Fibroblast of skin of back (primary cell): ENCODE measurements around the gene PGAP6.
A peak's percentile ranks its signal among the peaks of the same experiment; 100 is the strongest.
"Not testable (repeated sequence)": the region's sequence is repeated elsewhere in the genome, so short reads cannot be mapped to it uniquely, and the experiment has no call there.

ENCODE experiments used
- DNase-seq: peaks from one replicate; pipeline ENCODE4 v3.0.0-alpha.2; 2013

PGAP6 gene

DNA sequence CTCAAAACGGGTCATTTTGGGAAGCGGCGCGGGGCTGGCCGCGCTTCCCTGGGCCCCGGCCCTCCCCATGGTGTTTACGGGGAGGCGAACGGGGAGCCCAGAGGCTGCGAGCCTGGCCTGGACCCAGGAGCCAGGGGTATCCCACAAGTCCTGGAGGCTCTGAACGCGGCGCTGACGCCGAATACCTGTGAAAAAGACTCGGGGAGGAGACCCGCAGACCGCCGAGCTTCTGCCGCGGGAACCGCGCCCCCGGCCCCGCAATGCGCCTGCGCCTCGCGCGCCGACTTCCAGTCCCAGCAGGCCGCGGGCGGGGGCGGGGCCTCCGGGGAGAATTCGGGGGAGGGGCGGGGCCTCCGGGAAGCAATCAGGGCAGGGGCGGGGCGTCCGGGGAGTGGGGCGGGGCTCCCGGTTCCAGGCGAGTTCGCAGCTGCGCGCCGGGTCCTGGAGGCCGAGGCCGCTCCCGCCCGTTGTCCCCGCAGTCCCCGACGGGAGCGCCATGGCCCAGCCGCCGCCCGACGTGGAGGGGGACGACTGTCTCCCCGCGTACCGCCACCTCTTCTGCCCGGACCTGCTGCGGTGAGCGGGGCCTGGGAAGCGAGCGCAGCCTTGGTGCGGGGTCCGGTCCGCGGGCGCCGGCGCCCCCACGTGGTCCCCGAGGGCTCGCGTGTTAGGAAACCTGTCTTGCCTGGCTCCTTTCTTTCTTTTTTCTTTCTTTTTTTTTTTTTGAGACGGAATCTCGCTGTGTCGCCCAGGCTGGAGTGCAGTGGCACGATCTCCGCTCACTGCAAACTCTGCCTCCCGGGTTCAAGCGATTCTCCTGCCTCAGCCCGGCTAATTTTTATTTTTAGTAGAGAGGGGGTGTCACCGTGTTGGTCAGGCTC lies 19.9 kb upstream of the PGAP6 start, which contains the start of gene DECR2:
TSS of gene DECR2 (plus strand) at position 418 of the 881 bp plus-strand sequence. CDS start at position 497, 79 bp downstream.
- DNase-seq: peak; percentile 84

DNA sequence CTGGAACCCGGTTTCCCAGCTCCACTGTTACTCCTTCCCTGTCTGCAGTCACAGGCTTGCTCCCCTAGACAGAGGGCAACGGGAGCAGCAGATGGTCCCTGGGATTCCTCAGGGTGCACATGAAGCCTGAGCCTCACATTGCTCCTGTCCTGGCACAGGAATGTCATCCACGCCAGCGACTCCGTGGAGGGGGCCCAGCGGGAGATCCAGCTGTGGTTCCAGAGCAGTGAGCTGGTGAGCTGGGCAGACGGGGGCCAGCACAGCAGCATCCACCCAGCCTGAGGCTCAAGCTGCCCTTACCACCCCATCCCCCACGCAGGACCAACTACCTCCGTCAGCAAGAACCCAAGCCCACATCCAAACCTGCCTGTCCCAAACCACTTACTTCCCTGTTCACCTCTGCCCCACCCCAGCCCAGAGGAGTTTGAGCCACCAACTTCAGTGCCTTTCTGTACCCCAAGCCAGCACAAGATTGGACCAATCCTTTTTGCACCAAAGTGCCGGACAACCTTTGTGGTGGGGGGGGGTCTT lies 18.3 kb upstream of the PGAP6 start:
- DNase-seq: no peak

DNA sequence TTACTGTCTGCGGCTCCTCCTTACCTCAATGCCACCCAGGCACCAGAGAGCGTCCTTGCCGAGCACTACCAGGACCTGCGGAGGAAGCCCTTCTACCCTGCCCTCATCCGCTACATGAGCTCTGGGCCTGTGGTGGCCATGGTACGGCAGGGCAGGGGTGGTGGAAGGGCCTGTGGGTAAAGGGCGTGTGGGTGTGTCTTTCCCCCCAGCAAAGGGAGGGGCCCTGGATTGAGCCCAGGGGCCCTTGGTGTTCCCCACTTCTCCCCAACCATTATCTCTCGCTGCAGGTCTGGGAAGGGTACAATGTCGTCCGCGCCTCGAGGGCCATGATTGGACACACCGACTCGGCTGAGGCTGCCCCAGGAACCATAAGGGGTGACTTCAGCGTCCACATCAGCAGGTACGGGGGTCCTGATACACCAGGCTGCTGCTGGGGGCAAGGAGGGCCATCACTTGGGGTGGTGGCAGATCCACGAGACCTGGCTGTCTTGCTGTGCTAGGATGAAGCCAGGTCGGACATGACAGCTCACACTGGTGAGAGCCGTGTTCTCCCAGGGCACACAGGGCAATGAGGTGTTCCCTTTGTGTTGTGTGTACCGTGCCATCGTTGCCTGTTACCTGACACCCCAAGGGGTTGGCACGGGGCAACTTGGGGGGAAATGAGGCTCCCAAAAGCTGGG lies 17.7 kb upstream of the PGAP6 start:
- DNase-seq: no peak

DNA sequence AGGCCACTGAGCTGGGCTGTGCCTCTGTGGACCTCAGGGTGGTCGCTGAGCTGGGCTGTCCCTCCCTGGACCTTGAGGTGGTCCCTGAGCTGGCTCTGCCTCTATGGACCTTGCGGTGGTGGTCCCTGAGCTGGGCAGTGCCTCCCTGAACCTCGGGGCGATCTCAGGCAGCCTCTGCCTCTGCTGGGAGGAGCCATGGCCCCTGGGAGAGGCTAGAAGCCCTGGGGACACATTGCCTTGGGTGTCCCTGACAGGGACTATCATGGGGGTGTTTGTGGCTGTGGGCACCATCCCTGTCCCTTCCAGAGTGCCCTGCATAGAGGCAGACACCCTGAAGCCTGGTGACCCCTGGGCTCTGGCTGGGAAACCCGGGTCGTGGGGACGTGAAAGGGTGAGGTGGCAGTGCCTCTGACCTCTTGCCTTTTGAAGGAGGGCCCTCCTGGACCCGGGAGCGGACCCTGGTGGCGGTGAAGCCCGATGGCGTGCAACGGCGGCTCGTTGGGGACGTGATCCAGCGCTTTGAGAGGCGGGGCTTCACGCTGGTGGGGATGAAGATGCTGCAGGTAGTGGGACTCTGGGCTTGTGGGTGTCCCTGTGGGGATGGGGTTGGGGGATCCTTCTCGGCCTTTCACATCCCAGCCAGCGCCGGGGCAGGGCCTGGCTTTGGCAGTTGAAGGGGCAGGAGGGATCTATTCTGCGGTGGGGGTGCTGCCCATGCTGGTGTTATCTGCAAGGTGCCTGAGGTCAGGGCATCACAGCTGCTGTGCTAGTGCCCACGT lies 17.0 kb upstream of the PGAP6 start:
- no peak for DNase-seq

DNA sequence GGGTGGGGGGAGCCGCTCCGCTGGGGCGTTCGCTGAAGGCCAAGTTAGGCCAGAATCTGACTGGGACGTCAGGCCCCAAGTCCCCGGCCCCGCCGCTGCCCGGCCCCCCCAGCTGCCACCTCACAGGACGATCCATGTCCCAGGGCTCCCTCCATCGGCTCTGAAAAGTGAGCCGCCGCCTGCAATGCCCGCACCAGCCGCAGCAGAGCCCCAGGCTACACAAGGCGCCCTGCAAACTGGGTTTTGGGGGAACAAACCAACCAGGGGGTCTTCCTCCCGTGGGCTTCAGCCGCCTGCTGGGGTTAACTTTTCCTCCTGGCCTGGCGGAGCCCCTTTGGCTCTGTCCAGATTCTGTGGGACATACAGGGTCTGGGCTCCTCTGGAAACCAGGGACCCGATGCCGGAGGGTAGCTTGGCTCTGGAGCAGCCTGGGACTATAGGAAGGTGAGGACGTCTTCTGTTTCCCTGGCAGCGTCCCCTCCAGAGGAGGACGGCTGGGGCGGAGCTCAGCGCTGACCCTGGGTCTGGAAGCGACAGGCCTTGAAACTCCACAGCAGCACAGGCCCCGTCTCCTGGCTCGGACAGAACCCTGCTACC lies 16.1 kb upstream of the PGAP6 start:
- DNase-seq: peak; percentile 78

DNA sequence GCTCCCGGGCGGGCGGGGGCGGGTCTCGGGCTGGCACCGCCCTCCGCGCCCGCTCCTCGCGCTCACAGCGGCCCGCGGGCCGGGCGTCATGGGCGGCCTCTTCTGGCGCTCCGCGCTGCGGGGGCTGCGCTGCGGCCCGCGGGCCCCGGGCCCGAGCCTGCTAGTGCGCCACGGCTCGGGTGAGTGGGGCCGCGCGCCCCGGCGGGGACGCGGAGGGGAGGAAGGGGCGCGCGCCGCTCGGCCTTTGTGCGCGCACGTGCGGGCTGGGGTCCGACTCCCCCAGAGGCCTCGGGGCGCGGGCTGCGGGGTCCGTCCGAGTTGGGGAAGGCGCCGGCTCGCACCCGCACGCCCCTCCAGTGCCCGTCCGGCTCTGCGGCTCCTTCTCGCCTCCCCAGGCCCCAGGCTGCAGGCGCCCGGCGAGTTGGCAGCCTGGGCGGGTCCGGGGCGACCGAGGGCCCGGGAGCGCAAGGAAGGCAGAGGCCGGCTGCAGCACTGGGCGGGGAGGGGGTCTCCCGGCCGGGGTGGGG lies 15.4 kb upstream of the PGAP6 start, which contains the start of gene NME4:
TSS of gene NME4 (plus strand) at position 65 of the 527 bp plus-strand sequence. CDS start at position 89, 24 bp downstream.
- DNase-seq: peak; percentile 47

DNA sequence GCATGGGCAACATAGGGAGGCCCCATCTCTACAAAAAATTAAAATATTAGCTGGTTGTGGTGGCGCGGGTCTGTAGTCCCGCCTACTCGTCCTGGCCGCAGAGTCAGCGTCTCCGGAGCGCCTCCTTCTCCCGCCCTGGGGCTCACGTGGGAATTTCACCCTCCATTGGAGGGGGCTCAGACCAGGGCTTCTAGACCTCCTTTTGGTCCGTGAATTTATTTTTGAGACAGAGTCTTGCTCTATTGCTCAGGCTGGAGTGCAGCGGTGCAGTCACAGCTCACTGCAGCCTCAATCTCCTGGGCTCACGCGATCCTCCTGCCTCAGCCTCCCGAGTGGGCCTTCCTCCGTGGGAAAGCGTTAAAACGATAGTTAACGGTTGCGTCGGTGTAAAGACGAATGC lies 14.8 kb upstream of the PGAP6 start:
- peak; percentile 66 for DNase-seq

DNA sequence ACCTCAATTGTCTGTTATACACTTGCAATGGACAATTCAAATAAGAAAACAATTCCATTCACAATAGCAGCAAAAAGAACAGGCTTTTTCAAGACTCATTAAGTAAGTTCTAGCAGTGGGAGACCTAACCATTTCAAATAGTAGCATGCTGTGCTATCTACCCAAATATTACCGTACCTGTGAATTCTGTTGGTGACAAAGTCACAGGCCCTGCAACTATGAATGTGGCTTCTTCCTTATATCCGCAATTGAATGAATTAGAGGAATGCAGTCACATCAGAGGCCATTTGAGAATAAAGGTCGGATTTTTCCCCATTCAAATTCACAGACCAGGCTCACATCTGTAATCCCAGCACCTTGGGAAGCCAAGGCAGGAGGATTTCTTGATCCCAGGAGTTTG lies 14.4 kb upstream of the PGAP6 start:
- no peak for DNase-seq

DNA sequence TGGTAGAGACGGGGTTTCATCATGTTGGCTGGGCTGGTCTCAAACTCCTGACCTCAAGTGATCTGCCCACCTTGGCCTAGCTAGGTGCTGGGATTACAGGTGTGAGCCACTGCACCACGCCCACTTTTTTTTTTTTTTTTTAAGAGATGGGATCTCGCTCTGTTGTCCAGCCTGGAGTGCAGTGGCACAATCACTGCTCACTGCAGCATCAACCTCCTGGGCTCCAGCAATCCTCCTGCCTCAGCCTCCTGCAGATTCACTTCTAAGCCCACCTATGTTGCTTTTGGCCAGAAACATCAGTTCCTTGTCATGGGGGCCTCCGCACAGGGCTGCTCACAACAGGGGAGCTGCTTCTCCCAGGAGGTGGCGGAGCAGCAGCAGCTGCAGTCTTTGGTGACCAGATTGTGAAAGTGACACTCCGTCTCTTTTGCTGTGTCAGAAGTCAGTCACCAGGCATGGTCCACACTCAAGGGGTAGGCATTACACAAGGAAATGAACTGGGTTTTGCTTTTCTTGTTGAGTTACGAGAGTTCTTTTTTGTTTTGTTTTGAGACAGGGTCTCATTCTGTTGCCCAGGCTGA lies 10.8 kb upstream of the PGAP6 start:
- no peak for DNase-seq

DNA sequence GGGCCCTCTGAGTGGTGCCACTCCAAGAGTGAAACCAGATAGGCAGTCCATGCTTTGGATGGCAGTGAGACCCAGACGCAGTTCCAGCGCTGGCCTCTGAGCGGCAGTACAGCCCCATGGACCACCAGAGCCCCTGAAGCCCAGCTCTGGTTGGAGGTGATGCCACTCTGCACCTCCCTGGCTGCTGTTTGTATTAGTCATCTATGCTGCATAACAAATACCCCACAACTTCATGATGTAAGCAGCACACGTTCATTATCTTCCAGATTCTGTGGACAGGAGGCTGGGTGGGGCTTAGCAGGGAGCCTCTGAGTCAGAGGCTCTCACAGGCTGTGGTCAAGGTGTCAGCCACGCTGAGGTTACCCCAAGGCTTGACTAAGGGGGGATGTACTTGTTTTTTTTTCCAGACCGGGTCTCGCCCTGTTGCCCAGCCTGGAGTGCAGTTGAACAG lies 10.1 kb upstream of the PGAP6 start:
- peak; percentile 73 for DNase-seq

DNA sequence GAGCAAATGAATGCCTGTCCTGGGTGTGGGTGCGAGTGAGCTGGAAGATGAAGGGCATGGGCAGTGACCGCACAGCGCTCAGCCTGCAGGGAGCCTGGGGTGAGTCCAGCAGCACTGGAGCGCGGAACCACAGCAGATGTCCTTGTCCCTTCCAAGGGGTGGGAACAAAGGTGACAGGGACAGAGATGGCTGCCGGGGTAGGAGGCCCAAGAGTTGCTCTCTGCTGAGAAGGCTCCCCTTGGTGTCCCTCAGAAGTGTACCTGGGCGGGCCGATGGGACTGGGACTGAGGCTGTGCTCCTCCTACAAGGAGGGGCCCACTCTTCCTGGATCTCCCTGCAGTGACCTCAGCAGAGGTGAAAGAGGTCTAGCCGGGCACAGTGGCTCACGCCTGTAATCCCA lies 7.6 kb upstream of the PGAP6 start:
- no peak for DNase-seq

DNA sequence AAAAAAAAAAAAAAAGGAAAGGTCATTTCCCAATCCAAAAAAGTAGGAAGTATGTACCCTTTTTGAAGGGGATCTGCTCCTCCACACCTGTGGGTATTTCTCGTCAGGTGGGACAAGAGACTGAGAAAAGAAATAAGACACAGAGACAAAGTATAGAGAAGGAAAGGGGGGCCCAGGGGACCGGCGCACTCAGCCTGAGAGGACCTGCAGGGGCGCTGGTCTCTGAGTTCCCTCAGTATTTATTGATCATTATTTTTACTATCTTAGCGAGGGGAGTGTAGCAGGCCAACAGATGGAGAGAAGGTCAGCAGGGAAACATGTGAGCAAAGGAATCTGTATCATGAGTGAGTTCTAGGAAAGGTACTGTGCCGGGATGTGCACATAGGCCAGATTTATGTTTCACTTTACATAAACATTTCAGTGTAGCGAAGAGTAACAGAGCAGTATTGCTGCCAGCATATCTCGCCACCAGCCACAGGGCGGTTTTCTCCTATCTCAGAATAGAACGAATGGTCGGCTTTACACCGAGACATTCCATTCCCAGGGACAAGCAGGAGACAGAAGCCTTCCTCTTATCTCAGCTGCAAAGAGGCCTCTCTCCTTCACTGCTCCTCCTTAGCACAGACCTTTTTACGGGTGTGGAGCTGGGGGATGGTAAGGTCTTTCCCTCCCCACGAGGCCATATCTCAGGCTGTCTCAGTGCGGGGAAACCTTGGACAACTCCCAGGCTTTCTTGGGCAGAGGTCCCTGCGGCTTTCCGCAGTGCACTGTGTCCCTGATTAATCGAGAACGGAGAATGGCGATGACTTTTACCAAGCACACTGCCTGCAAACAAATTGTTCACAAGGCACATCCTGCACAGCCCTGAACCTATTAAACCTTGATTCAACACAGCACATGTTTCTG lies 6.2 kb upstream of the PGAP6 start:
- DNase-seq: not testable (repeated sequence)

DNA sequence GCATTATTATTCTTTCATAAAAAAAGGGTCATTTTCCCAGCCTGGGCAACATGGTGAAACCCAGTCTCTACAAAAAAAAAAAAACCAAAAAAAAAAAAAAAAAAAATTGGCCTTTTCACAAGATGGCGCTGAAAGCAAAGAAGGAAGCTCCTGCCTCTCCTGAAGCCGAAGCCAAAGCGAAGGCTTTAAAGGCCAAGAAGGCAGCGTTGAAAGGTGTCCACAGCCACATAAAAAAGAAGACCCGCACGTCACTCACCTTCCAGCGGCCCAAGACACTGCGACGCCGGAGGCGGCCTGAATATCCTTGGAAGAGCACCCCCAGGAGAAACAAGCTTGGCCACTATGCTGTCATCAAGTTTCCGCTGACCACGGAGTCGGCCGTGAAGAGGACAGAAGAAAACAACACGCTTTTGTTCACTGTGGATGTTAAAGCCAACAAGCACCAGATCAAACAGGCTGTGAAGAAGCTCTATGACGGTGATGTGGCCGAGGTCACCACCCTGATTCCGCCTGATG lies 4.9 kb upstream of the PGAP6 start:
- no peak for DNase-seq

DNA sequence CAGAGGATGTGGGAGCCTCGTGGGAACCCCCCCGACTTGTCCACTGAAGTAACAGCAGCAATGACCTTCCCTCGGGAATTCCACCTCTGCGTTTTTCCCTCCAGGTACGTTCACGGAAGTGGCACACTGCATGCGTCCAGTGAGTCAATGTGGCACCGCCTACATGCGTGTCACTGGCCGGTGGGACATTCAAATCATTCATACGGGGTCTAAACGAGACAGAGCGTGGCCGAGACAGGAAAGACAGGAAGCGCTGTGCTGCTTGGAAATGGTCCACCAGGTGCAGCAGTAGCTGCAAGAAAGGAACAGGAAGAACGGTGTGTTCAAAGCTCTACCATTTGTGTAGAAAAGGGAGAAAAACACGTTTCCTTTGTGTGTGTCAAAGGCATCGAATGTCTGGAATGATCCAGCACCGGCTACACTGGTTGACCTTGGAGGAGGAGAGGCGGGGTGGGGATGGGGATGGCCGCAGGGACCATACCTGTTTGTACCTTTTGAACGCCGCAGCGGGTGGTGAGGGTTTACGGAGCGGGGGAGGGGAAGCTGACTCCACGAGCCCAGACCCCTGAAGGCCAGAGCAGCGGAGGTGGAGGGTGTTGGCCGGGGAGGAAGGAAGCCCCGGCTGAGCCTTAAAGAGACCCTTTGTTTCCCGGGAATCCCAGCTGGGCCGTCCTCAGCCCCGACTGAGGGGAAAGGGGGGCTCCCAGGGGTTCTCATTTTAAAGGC lies 1.7 kb upstream of the PGAP6 start:
- DNase-seq: no peak

DNA sequence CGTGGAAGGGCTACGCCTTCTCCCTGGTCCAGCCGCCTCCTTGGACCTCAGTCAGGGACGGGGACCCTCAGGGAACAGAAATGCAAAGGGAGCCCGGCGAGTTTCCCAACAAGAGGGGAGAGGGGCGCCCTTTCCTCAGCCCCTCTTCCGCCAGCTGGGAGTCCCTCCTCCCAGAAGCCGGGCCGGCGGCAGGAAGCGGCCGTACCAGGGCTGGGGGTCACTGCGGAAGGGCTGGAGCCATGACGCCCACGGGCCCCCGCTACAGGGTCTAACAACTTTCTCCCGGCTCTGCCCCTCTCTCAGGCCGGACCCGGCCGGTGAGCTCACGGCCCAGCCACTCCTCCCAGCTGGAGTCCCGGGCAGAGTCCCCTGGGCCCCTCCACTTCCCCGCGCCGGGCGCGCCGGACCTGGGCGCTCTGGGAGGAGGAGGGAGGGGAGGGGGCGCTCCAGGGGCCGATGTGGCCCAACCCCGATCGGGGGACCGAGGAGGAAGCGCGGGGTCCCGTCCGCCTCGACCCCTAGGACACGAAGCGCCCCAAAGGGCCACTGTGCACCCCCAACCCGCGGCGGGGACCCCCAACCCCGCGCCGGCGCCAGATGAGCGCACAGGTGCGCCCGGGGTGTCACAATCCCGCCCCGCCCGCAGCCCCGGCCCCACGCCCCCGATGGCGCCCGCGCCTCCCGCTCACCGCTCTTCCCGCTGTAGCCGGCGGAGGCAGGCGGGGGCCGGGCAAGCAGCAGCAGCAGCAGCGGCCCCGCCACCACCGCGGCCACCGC lies 578 bp downstream of the PGAP6 start:
- peak; percentile 15 for DNase-seq

DNA sequence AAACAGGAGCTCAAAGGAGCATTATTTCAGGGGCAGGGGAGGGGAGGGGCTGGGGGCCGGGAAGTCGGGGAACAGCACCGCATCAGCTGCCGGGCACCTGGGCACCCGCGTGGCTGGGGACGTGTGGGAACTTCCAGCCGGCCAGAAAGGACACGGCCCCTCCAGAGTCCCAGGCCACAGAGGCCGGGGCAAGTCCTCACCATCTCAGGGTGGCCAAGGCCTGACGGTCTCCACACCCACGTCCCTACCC lies 1.1 kb downstream of the PGAP6 start:
- DNase-seq: no peak

DNA sequence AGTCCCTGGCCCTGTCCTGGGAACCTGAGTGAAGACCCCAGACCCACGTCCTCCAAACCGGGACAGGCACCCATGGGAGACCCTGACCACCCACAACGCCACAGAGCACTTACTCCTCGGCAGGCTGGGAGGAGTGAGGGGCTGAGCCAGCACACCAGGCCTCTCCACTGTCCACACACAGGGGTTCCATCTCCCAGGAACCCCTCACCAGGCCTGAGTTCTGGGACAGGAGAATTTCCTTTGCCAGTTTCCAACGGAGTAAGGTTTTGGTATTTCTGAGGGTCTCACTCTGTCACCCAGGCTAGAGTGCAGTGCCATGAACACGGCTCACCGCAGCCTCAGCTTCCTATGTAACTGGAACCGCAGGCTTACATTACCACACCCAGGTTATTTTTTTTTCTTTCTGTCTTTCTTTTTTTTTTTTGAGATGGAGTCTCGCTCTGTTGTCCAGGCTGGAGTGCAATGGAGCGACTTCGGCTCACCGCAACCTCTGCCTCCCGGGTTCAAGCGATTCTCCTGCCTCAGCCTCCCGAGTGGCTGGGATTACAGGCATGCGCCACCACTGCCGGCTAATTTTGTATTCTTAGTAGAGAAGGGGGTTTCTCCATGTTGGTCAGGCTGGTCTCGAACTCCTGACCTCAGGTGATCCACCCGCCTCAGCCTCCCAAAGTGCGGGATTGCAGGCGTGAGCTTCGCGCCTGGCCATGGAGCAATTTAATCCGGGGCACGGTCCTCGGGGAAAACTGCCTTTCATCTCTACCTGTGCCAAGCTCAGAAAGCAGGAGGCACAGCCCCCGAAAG lies 1.6 kb downstream of the PGAP6 start:
- no peak for DNase-seq
